ENCODE data around the gene PLCXD3. TPM values are rescaled to one million over a fixed set of nuclear protein-coding genes. Genes with fewer than 3 reads are reported as not detected.

Gene PLCXD3
- total RNA-seq, 1 experiment from 2014 or later: 0.04 TPM

GRCh38 chr5:41408676-41409443 lies 101.5 kb downstream of the PLCXD3 start (continued):
- no peak for TF ChIP-seq ZNF532 (CRISPR knock-in tag; IDR thresholded peaks at IDR 0.05; ENCODE audit: borderline replicate concordance)
- TF ChIP-seq, protein P1, sequence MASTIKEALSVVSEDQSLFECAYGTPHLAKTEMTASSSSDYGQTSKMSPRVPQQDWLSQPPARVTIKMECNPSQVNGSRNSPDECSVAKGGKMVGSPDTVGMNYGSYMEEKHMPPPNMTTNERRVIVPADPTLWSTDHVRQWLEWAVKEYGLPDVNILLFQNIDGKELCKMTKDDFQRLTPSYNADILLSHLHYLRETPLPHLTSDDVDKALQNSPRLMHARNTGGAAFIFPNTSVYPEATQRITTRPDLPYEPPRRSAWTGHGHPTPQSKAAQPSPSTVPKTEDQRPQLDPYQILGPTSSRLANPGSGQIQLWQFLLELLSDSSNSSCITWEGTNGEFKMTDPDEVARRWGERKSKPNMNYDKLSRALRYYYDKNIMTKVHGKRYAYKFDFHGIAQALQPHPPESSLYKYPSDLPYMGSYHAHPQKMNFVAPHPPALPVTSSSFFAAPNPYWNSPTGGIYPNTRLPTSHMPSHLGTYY (CRISPR knock-in tag; IDR thresholded peaks at IDR 0.05): no peak
- no peak for TF ChIP-seq TEAD1 (CRISPR knock-in tag; IDR thresholded peaks at IDR 0.05)

GRCh38 chr5:41406936-41407335 lies 103.5 kb downstream of the PLCXD3 start:
- no peak overlapping the region for H3K27ac Mint-ChIP-seq
- ChIA-PET CTCF (no interaction called here), POLR2A (no interaction called here)
- H3K4me3 Mint-ChIP-seq: no peak overlapping the region
- ATAC-seq (no peak), DNase-seq (ENCODE audit: low spot score) (no peak)
- no peaks in the 10 kb centered on the region for H3K27me3 Mint-ChIP-seq (ENCODE audit: low read depth)
- H3K36me3 Mint-ChIP-seq: no peaks in the 10 kb centered on the region
- no peaks in the 10 kb centered on the region for H3K9me3 Mint-ChIP-seq
- TF ChIP-seq CREM (CRISPR knock-in tag; IDR thresholded peaks at IDR 0.05): no peak
- no peak for TF ChIP-seq TP53 (CRISPR knock-in tag; IDR thresholded peaks at IDR 0.05)
- no peaks in the 10 kb centered on the region for H3K4me1 Mint-ChIP-seq

DNA sequence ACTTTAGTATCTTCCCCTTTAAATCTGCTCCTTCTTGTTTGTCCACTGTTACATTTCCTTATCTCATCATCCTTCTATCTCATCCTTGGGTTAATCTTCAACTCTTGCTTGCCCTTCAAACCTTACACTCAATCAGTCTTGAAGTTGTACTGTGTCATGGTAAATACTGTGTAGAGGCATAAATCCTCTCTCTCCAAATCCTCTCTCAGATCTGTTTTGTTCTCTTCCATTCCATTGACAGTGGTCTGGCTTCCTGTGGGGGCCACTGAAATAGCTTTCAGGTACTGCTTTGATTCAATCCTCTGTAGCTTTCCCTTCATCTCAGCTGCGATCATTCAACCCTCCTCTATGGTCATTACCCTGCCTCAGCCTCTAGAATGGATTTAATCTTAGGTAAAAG lies 104.0 kb downstream of the PLCXD3 start:
- ChIA-PET CTCF (no interaction called here), POLR2A (no interaction called here)
- no peak overlapping the region for H3K4me3 Mint-ChIP-seq
- H3K4me1 Mint-ChIP-seq: no peaks in the 10 kb centered on the region
- no peak overlapping the region; the same call in 1 of the 2 replicates for H3K27ac Mint-ChIP-seq
- no peaks in the 10 kb centered on the region for H3K9me3 Mint-ChIP-seq
- H3K27me3 Mint-ChIP-seq (ENCODE audit: low read depth): no peaks in the 10 kb centered on the region
- H3K36me3 Mint-ChIP-seq: no peaks in the 10 kb centered on the region
- no peak for ATAC-seq
- DNase-seq (ENCODE audit: low spot score): no peak
- TF ChIP-seq PRRX2 (CRISPR knock-in tag; IDR thresholded peaks at IDR 0.05) (no peak), ESRRA (CRISPR knock-in tag; IDR thresholded peaks at IDR 0.05; ENCODE audit: borderline replicate concordance) (no peak), NR2C2 (CRISPR knock-in tag; IDR thresholded peaks at IDR 0.05) (no peak), JAZF1 (CRISPR knock-in tag; IDR thresholded peaks at IDR 0.05) (no peak), SOX15 (CRISPR knock-in tag; IDR thresholded peaks at IDR 0.05) (no peak), FOXP4 (CRISPR knock-in tag; IDR thresholded peaks at IDR 0.05) (no peak), E2F1 (CRISPR knock-in tag; IDR thresholded peaks at IDR 0.05) (no peak), TCF7 (CRISPR knock-in tag; IDR thresholded peaks at IDR 0.05; ENCODE audit: low read depth) (no peak), ATF3 (CRISPR knock-in tag; conservative IDR thresholded peaks at IDR 0.05) (no peak)
- TF ChIP-seq, protein P2, sequence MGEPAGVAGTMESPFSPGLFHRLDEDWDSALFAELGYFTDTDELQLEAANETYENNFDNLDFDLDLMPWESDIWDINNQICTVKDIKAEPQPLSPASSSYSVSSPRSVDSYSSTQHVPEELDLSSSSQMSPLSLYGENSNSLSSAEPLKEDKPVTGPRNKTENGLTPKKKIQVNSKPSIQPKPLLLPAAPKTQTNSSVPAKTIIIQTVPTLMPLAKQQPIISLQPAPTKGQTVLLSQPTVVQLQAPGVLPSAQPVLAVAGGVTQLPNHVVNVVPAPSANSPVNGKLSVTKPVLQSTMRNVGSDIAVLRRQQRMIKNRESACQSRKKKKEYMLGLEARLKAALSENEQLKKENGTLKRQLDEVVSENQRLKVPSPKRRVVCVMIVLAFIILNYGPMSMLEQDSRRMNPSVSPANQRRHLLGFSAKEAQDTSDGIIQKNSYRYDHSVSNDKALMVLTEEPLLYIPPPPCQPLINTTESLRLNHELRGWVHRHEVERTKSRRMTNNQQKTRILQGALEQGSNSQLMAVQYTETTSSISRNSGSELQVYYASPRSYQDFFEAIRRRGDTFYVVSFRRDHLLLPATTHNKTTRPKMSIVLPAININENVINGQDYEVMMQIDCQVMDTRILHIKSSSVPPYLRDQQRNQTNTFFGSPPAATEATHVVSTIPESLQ (CRISPR knock-in tag; IDR thresholded peaks at IDR 0.05): no peak
- TF ChIP-seq, protein P3, sequence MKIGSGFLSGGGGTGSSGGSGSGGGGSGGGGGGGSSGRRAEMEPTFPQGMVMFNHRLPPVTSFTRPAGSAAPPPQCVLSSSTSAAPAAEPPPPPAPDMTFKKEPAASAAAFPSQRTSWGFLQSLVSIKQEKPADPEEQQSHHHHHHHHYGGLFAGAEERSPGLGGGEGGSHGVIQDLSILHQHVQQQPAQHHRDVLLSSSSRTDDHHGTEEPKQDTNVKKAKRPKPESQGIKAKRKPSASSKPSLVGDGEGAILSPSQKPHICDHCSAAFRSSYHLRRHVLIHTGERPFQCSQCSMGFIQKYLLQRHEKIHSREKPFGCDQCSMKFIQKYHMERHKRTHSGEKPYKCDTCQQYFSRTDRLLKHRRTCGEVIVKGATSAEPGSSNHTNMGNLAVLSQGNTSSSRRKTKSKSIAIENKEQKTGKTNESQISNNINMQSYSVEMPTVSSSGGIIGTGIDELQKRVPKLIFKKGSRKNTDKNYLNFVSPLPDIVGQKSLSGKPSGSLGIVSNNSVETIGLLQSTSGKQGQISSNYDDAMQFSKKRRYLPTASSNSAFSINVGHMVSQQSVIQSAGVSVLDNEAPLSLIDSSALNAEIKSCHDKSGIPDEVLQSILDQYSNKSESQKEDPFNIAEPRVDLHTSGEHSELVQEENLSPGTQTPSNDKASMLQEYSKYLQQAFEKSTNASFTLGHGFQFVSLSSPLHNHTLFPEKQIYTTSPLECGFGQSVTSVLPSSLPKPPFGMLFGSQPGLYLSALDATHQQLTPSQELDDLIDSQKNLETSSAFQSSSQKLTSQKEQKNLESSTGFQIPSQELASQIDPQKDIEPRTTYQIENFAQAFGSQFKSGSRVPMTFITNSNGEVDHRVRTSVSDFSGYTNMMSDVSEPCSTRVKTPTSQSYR (CRISPR knock-in tag; IDR thresholded peaks at IDR 0.05): no peak
- TF ChIP-seq, protein P4, sequence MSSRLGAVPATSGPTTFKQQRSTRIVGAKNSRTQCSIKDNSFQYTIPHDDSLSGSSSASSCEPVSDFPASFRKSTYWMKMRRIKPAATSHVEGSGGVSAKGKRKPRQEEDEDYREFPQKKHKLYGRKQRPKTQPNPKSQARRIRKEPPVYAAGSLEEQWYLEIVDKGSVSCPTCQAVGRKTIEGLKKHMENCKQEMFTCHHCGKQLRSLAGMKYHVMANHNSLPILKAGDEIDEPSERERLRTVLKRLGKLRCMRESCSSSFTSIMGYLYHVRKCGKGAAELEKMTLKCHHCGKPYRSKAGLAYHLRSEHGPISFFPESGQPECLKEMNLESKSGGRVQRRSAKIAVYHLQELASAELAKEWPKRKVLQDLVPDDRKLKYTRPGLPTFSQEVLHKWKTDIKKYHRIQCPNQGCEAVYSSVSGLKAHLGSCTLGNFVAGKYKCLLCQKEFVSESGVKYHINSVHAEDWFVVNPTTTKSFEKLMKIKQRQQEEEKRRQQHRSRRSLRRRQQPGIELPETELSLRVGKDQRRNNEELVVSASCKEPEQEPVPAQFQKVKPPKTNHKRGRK (CRISPR knock-in tag; IDR thresholded peaks at IDR 0.05; ENCODE audit: borderline replicate concordance): no peak

Data from WTC11 (cell line).